Esophagus squamous epithelium (tissue), 5 donors: ENCODE results near the gene RBFOX1. TPM values are rescaled to one million over a fixed set of nuclear protein-coding genes. Genes with fewer than 3 reads are reported as not detected.

ENCODE experiments used
- DNase-seq: peaks from one replicate; lab custom pipeline; 2025; lab: John Stamatoyannopoulos, UW
- H3K27ac ChIP-seq, 4 donors: fragments of 200-600 bp; sonication (generic); one replicate each; pipeline ENCODE4 v1.5.1; 2016 to 2019; ENCODE audit warnings: mild to moderate bottlenecking in 1 of 4
- H3K27me3 ChIP-seq, 4 donors: fragments of 200-600 bp; sonication (generic); 1 replicate in 3 of 4; 2 replicates in 1 of 4; pipeline versions ENCODE4 v1.5.1 to v1.6.0; 2017 to 2021; ENCODE audit warnings: antibody characterized with exemption in 1 of 4
- H3K36me3 ChIP-seq, 3 donors: fragments of 200-600 bp; sonication (generic); one replicate each; pipeline ENCODE4 v1.5.1; 2016 to 2019
- H3K4me1 ChIP-seq, 3 donors: fragments of 200-600 bp; sonication (generic); one replicate each; pipeline ENCODE4 v1.5.1; 2017 to 2019
- H3K4me3 ChIP-seq, 4 donors: fragments of 200-600 bp; sonication (generic); 1 replicate in 3 of 4; 2 replicates in 1 of 4; pipeline ENCODE4 v1.5.1; 2016 to 2019; ENCODE audit warnings: mild to moderate bottlenecking in 2 of 4, moderate library complexity in 1 of 4
- H3K9me3 ChIP-seq, 3 donors: fragments of 200-600 bp; sonication (generic); one replicate each; pipeline ENCODE4 v1.5.1; 2016 to 2019
- POLR2A ChIP-seq, 4 donors: fragments of 450-650 bp; IDR thresholded peaks; one replicate each; pipeline ENCODE4 v1.6.1; 2017; ENCODE audit warnings: antibody characterized with exemption in 4 of 4, mild to moderate bottlenecking in 4 of 4, moderate library complexity in 3 of 4
- WGBS, 2 donors: methylation state at CpG; one replicate each; pipeline ENCODE4 v1.1.5; 2018; 5-methylcytosine and 5-hydroxymethylcytosine counted together
- intact Hi-C: fragments of 100-400 bp; cut with DNase I; formaldehyde crosslinking; loops from one replicate; pipeline ENCODE4 v1.15.0; 2022
- total RNA-seq, 4 donors: library from RNA; depleted of rRNA; stranded (reverse); fragments of >200 nt; gene quantifications; one replicate each; pipeline ENCODE4 v1.1.0, GENCODE V29; 2016
- TF ChIP-seq, protein P1 (sequence below), 6 experiments: fragments of 450-650 bp in 4 of 6; fragments of 200-600 bp in 2 of 6; sonication (generic) in 2 of 6; IDR thresholded peaks; one replicate each; pipeline ENCODE4 v1.5.1; 2016 to 2019; ENCODE audit warnings: antibody characterized with exemption in 6 of 6, mild to moderate bottlenecking in 4 of 6, moderate library complexity in 4 of 6
- donor health status: DM: yes; HTN: yes; CAD: no.

RBFOX1 gene
- total RNA-seq, 4 donors from 2014 or later: not detected

- no peaks in the 10 kb centered on the region for H3K36me3 ChIP-seq
- intact Hi-C loops: no loop called here
- H3K9me3 ChIP-seq: no peaks in the 10 kb centered on the region
- DNase-seq: no peak
- H3K27me3 ChIP-seq: no peaks in the 10 kb centered on the region
- H3K4me1 ChIP-seq: no peaks in the 10 kb centered on the region
- WGBS, 2 donors: 47 to 73% methylated on average over 1 of the region's 1 CpG
- no peak overlapping the region for H3K27ac ChIP-seq
- no peak for TF ChIP-seq POLR2A (IDR thresholded peaks at IDR 0.05)
- TF ChIP-seq, protein P1, sequence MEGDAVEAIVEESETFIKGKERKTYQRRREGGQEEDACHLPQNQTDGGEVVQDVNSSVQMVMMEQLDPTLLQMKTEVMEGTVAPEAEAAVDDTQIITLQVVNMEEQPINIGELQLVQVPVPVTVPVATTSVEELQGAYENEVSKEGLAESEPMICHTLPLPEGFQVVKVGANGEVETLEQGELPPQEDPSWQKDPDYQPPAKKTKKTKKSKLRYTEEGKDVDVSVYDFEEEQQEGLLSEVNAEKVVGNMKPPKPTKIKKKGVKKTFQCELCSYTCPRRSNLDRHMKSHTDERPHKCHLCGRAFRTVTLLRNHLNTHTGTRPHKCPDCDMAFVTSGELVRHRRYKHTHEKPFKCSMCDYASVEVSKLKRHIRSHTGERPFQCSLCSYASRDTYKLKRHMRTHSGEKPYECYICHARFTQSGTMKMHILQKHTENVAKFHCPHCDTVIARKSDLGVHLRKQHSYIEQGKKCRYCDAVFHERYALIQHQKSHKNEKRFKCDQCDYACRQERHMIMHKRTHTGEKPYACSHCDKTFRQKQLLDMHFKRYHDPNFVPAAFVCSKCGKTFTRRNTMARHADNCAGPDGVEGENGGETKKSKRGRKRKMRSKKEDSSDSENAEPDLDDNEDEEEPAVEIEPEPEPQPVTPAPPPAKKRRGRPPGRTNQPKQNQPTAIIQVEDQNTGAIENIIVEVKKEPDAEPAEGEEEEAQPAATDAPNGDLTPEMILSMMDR (IDR thresholded peaks at IDR 0.05): no peak
- H3K4me3 ChIP-seq: no peak overlapping the region
These were observed 59.6 kb downstream of the RBFOX1 start for GRCh38 chr16:7392206-7392605.

GRCh38 chr16:7393680-7394079 is 61.0 kb downstream of the RBFOX1 start:
- intact Hi-C loops: no loop called here

GRCh38 chr16:7394720-7395336 is 62.2 kb downstream of the RBFOX1 start:
- Histone ChIP-seq H3K4me3 (no peak overlapping the region), H3K9me3 (no peaks in the 10 kb centered on the region), H3K27ac (no peak overlapping the region), H3K36me3 (no peaks in the 10 kb centered on the region), H3K4me1 (no peaks in the 10 kb centered on the region), H3K27me3 (no peaks in the 10 kb centered on the region)
- WGBS, 2 donors: 66 to 71% methylated on average over 7 of the region's 7 CpGs
- TF ChIP-seq, protein P1 (IDR thresholded peaks at IDR 0.05): no peak
- TF ChIP-seq POLR2A (IDR thresholded peaks at IDR 0.05): no peak
- DNase-seq: no peak
- intact Hi-C loops: no loop called here

More at GRCh38 chr16:7393680-7394079, 61.0 kb downstream of the RBFOX1 start:
- Histone ChIP-seq H3K9me3 (no peaks in the 10 kb centered on the region), H3K4me1 (no peaks in the 10 kb centered on the region), H3K4me3 (no peak overlapping the region), H3K27me3 (no peaks in the 10 kb centered on the region), H3K27ac (no peak overlapping the region), H3K36me3 (no peaks in the 10 kb centered on the region)
- WGBS, 2 donors: 71 to 88% methylated on average over 3 to 4 of the region's 4 CpGs
- no peak for DNase-seq
- TF ChIP-seq POLR2A (IDR thresholded peaks at IDR 0.05): no peak
- TF ChIP-seq, protein P1 (IDR thresholded peaks at IDR 0.05): no peak

- 41 to 58% methylated on average over 5 of the region's 5 CpGs for WGBS, 2 donors
- no peak overlapping the region for H3K27ac ChIP-seq
- intact Hi-C loops: no loop called here
- H3K4me1 ChIP-seq: no peaks in the 10 kb centered on the region
- H3K4me3 ChIP-seq: no peak overlapping the region
- DNase-seq: no peak
- H3K27me3 ChIP-seq: no peaks in the 10 kb centered on the region
- no peaks in the 10 kb centered on the region for H3K36me3 ChIP-seq
- no peaks in the 10 kb centered on the region for H3K9me3 ChIP-seq
- TF ChIP-seq, protein P1 (IDR thresholded peaks at IDR 0.05): no peak
- TF ChIP-seq POLR2A (IDR thresholded peaks at IDR 0.05): no peak
These were observed 65.3 kb downstream of the RBFOX1 start for GRCh38 chr16:7397901-7398300.

- no peaks in the 10 kb centered on the region for H3K4me1 ChIP-seq
- no peaks in the 10 kb centered on the region for H3K9me3 ChIP-seq
- DNase-seq: no peak
- no peaks in the 10 kb centered on the region for H3K27me3 ChIP-seq
- H3K4me3 ChIP-seq: no peak overlapping the region
- intact Hi-C loops: no loop called here
- TF ChIP-seq, protein P1 (IDR thresholded peaks at IDR 0.05): no peak
- TF ChIP-seq POLR2A (IDR thresholded peaks at IDR 0.05): no peak
- WGBS, 2 donors: 86 to 89% methylated on average over 4 of the region's 4 CpGs
- no peak overlapping the region for H3K27ac ChIP-seq
- H3K36me3 ChIP-seq: no peaks in the 10 kb centered on the region
These were observed 65.9 kb downstream of the RBFOX1 start for GRCh38 chr16:7398536-7398935.
